ENCODE measurements around the gene AGAP2.

GRCh38 chr12:57723630-57723962, 14.9 kb downstream of the AGAP2 start:
- no peak for TF ChIP-seq CTCF (tag by site-specific recombination; IDR thresholded peaks at IDR 0.05)
- no peak for TF ChIP-seq SP7 (tag by site-specific recombination; IDR thresholded peaks at IDR 0.05)
- TF ChIP-seq ZBTB44 (tag by site-specific recombination; IDR thresholded peaks at IDR 0.05) = no peak
- TF ChIP-seq GFI1B (tag by site-specific recombination; IDR thresholded peaks at IDR 0.05) = no peak
